HG02870 (cell line): ENCODE measurements around the gene WBP1.

Experiments used
- ATAC-seq: cut with Tn5 transposase; IDR thresholded peaks from one replicate; pipeline ENCODE4 v1.9.1; 2021; ENCODE audit warnings: mild to moderate bottlenecking, moderate library complexity; ENCODE audit not compliant: unreplicated experiment

Gene WBP1

GRCh38 chr2:74501335-74502071, 43.3 kb downstream of the WBP1 start:
- no peak for ATAC-seq

DNA sequence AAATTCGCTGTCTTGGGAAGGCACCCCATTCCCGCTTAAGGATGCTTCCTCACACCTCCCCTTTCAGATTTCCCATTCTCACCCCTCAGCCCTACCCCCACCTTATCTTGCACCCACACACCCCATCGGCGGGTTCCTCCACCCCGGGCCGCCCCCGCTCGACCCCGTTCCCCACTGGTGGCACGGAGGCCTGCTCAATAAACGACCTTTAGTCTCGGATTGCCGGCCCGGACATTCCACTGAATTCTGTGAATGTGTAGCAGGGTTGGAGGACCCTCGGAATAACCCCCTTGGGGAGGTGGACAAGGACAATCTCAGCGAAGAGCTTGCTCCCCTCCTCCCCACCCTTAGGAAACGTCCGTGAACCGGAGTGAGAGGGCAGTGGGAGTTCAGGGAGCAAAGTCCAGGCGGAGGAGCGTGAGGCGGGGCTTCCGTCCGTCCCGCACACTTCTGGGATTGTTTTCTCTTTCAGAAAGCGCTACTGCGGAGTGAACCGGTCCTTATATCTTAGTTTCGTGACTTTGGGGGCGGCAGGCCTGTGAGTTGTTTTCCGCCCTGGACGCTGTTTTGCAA, 44.0 kb downstream of the WBP1 start:
- no peak for ATAC-seq

DNA sequence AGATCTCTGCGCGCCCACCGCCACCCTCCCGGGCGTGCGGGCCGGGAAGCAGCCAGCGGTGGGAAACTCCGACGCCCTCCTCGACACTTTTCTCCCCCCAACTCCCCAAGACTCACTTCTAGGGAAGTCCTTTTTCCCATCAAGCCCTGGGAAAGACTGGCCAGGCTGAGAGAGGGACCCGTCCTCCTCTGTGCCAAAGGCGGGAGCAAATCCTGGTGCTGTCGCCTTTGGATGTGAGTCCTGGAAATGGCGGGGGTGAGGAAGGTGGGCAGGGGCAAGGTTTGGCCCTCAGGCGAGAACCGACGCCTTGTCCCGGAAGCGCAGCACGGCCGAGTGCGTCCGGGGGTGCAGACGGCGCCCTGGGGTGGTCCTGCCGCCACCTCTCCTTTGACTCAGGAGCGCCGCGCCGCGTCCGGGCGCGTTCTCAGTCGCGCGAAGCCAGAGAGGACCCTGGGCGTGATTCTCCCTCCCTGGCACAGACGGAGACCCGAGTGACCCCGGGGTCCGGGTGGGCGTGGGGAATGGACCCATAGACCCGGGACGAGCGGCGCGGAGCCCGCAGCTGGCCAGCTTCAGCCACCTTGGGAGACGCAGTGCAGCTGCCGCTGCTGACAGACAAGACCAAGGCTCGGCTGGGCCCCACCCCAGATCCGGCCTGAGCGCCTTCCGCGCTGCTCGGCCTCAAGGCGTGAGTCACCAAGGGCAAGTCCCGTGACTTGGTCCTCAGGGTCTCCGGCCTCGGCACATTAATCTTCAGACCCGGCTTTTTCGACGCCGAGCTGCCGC, 44.7 kb downstream of the WBP1 start:
- peak; percentile 28 for ATAC-seq

GRCh38 chr2:74503506-74504475, 45.6 kb downstream of the WBP1 start:
- ATAC-seq = no peak

DNA sequence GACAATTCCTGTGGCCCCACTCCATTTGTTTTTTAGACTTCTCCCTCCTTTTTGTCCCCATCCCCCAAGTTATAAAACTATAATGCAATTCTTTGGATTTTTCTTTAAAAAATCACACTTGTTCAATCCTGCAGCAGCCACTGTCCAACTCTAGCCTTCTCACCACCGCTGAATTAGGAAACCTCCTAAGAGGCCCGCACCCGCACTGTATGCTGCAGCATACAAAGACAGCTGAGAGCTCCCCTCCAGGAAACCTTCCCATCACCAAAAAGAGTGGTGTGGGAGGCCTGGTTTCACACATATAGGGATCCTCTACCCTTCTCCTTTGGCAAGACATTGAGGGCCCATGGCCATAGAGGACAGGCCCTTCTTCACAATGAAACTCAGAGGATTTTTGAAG, 46.4 kb downstream of the WBP1 start:
- ATAC-seq = no peak

- ATAC-seq = no peak
Measured at GRCh38 chr2:74505448-74506246, 47.4 kb downstream of the WBP1 start.

DNA sequence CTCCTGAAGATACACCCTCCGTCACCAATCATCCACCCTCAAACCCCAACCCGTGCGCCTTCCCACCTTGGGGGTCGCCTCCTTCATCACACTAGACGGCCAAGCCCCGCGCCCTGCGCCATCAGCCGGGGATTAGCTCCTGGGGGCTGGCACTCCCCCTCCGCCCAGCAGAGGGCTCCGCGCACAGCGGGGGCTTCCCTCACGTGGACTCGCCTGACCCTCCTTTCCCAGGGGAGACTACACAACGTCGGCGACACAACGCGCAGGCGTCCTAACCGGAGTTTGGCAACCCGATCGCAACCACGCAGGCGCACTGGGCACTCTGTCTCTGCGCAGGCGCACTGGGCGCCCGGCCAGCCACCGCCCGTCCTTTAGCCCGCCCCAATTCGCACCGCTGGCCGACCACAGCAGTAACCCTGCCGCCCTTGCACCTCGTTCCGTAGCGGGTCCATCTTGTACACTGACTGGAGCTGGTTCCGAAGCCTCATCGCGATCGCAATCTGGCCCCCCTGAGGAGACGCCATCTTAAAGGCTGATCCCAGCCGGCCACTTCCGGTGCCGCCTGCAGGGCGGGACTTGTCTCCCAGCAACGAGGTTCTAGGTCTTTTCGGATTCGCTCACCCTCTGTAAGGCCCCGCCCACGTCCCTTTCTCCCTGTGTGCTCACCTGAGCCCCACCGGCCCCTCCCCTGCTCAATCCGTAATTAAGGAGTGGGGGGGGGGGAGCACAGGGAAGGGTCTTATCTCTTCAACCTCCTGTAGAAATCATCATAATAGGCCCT, 49.1 kb downstream of the WBP1 start, which contains the start of gene PCGF1:
PCGF1 (minus strand) TSS at position 551 of the 781 bp plus-strand sequence; CDS start at position 524, 27 bp downstream.
- peak; percentile 90 for ATAC-seq

DNA sequence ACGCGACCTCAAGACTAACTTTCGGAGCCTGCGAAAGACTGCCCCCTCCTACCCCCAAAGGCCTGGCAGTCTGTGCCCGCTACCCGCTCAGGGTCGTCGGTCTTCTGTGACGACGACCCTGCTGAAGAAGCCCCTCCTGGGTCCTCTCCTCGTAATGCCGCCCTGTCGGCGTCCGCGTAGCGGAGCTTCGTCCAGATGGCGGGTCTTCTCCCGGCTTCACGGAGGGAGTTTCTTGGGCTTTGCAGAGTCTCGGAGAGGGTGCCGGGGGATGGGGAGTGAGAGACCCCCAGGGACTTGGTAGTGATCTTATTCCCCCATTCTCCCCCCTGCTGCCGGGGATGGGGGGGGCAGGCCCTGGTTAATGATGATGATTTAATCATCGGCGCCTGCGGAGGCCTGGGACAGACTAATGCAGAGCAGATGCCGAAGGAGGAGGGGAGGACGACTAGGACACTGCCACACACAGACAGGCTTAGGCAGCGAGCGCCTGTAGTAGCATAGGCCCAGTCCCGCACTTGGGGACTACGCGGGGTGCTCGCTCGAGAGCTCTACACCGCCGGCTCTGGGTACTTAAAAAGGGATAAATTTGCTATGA, 49.8 kb downstream of the WBP1 start:
- ATAC-seq = peak; percentile 3

- ATAC-seq = no peak
Measured at GRCh38 chr2:74510272-74510671, 52.0 kb downstream of the WBP1 start.
